MM.1S (cell line): ENCODE measurements around the gene ADCY2.

Experiments
- DNase-seq: peaks from one replicate; pipeline ENCODE4 v3.0.0-alpha.2; 2015
- H2AFZ ChIP-seq: fragments of 300-600 bp; sonication (generic); 2 replicates; pipeline ENCODE4 v1.6.0; 2016; ENCODE audit warnings: antibody characterized with exemption, low read length
- H3F3A ChIP-seq: fragments of 300-600 bp; sonication (generic); 2 replicates; pipeline ENCODE4 v1.6.1; 2016; ENCODE audit warnings: mild to moderate bottlenecking, antibody characterized with exemption, low read length, moderate library complexity, mixed read lengths; ENCODE audit not compliant: insufficient read depth
- H3K27ac ChIP-seq: fragments of 300-600 bp; sonication (generic); 2 replicates; pipeline ENCODE4 v1.5.1; 2016; ENCODE audit warnings: mild to moderate bottlenecking, low read length
- H3K27me3 ChIP-seq: fragments of 300-600 bp; sonication (generic); replicated peaks from 2 replicates; pipeline ENCODE4 v1.6.0; 2016; ENCODE audit warnings: low read length; ENCODE audit not compliant: insufficient read depth
- H3K36me3 ChIP-seq: fragments of 300-600 bp; sonication (generic); replicated peaks from 2 replicates; pipeline ENCODE4 v1.6.1; 2016; ENCODE audit warnings: mild to moderate bottlenecking, low read length, mixed read lengths; ENCODE audit not compliant: insufficient read depth
- H3K4me1 ChIP-seq: fragments of 300-600 bp; sonication (generic); 2 replicates; pipeline ENCODE4 v1.6.1; 2016; ENCODE audit warnings: low read length, mixed read lengths
- H3K4me2 ChIP-seq: fragments of 300-600 bp; sonication (generic); 2 replicates; pipeline ENCODE4 v1.6.0; 2016; ENCODE audit warnings: low read depth, low read length
- H3K4me3 ChIP-seq: fragments of 300-600 bp; sonication (generic); 2 replicates; pipeline ENCODE4 v1.5.1; 2016; ENCODE audit warnings: low read length, mixed read lengths
- H3K79me2 ChIP-seq: fragments of 300-600 bp; sonication (generic); 2 replicates; pipeline ENCODE4 v1.6.1; 2016; ENCODE audit warnings: mixed run types, low read length, mixed read lengths
- H3K9ac ChIP-seq: fragments of 300-600 bp; sonication (generic); 2 replicates; pipeline ENCODE4 v1.6.1; 2016; ENCODE audit warnings: low read length, mixed read lengths
- H3K9me2 ChIP-seq: fragments of 300-600 bp; sonication (generic); replicated peaks from 2 replicates; pipeline ENCODE4 v1.6.1; 2016; ENCODE audit warnings: mild to moderate bottlenecking, low read length, mixed read lengths; ENCODE audit not compliant: insufficient read depth
- H3K9me3 ChIP-seq: fragments of 300-600 bp; sonication (generic); replicated peaks from 2 replicates; pipeline ENCODE4 v1.6.1; 2016; ENCODE audit warnings: mild to moderate bottlenecking, low read length, mixed read lengths; ENCODE audit not compliant: insufficient read depth
- H4K20me1 ChIP-seq: fragments of 300-600 bp; sonication (generic); 2 replicates; pipeline ENCODE4 v1.6.1; 2016; ENCODE audit warnings: mild to moderate bottlenecking, low read length, moderate library complexity, mixed read lengths; ENCODE audit not compliant: insufficient read depth
- EZH2 ChIP-seq: fragments of 300-600 bp; sonication (generic); optimal IDR thresholded peaks from 2 replicates; pipeline ENCODE3; 2017; ENCODE audit warnings: low read depth, mild to moderate bottlenecking, antibody characterized with exemption, low read length, mixed read lengths
- EZH2phosphoT487 ChIP-seq: fragments of 300-600 bp; sonication (generic); IDR thresholded peaks from 2 replicates; pipeline ENCODE4 v1.6.1; 2018; ENCODE audit warnings: antibody characterized with exemption, low read length
- TF ChIP-seq, protein P1 (sequence below): fragments of 300-600 bp; sonication (generic); IDR thresholded peaks from 2 replicates; pipeline ENCODE4 v1.5.1; 2016; ENCODE audit warnings: antibody characterized with exemption, low read length, mixed read lengths

ADCY2 gene

DNA sequence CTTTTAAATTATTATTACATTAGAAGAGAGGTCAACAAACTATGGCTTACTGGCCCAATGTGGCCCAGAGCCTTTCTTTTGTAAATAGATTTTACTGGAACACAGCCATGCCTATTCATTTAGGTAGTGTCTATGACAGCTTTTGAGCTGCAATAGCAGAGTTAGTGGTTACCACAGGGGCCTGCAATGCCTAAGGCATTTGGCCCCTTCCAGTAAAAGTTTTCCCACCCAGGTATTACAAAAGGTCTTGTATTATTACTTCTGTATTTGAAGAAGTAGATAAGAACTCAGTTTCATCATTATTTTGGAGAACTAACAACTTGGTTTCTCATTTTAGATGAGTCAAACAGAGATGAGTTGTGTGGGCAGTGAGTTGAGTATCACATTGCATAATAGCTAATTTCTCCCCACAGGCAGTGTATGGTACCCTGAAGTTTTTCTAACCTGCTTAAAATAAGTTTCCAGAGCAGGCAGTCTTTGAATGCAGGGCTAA, 482.5 kb downstream of the ADCY2 start:
- H3K4me2 ChIP-seq, result no peak overlapping the region
- H3K27me3 ChIP-seq, result no peaks in the 10 kb centered on the region
- no peak overlapping the region for H3K27ac ChIP-seq
- H3K4me1 ChIP-seq, result peaks cover 25% of the 10 kb centered on the region
- peaks cover 6% of the 10 kb centered on the region for H3F3A ChIP-seq
- peaks cover 68% of the 10 kb centered on the region for H3K36me3 ChIP-seq
- H3K79me2 ChIP-seq, result peaks cover 100% of the 10 kb centered on the region
- H2AFZ ChIP-seq, result no peak overlapping the region
- H3K4me3 ChIP-seq, result no peak overlapping the region
- DNase-seq, result no peak
- H3K9me2 ChIP-seq, result no peaks in the 10 kb centered on the region
- peaks cover 66% of the 10 kb centered on the region for H4K20me1 ChIP-seq
- no peaks in the 10 kb centered on the region for H3K9me3 ChIP-seq
- no peak overlapping the region for H3K9ac ChIP-seq
- TF ChIP-seq EZH2 (no peak), EZH2phosphoT487 (no peak)
- TF ChIP-seq, protein P1, sequence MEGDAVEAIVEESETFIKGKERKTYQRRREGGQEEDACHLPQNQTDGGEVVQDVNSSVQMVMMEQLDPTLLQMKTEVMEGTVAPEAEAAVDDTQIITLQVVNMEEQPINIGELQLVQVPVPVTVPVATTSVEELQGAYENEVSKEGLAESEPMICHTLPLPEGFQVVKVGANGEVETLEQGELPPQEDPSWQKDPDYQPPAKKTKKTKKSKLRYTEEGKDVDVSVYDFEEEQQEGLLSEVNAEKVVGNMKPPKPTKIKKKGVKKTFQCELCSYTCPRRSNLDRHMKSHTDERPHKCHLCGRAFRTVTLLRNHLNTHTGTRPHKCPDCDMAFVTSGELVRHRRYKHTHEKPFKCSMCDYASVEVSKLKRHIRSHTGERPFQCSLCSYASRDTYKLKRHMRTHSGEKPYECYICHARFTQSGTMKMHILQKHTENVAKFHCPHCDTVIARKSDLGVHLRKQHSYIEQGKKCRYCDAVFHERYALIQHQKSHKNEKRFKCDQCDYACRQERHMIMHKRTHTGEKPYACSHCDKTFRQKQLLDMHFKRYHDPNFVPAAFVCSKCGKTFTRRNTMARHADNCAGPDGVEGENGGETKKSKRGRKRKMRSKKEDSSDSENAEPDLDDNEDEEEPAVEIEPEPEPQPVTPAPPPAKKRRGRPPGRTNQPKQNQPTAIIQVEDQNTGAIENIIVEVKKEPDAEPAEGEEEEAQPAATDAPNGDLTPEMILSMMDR, result no peak
